Fibroblast of skin of scalp (primary cell): ENCODE data around the gene BEGAIN.
A peak's percentile ranks its signal among the peaks of the same experiment; 100 is the strongest.

Source experiments
- DNase-seq: peaks from one replicate; pipeline ENCODE4 v3.0.0-alpha.2; 2013

The BEGAIN gene

DNA sequence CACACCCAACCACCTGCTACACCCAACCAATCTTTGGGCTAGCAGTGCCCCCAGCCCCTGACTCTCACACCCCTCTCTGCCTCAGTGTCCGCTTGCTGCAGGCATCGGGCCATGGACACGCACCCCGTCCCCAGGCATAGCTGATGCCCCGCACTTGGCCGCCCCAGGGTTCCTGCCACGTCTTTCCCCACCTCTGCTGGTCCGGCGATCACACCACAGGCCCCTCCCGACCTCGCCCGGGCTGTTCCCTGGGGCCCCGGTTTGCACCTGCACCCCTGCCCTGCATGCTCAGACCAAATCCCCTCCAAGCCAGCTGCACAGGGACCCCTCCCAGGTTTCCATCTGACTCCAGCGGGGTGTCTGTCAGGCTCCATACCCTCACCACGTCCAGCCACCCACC is 38.3 kb downstream of the BEGAIN start:
- DNase-seq: no peak

DNA sequence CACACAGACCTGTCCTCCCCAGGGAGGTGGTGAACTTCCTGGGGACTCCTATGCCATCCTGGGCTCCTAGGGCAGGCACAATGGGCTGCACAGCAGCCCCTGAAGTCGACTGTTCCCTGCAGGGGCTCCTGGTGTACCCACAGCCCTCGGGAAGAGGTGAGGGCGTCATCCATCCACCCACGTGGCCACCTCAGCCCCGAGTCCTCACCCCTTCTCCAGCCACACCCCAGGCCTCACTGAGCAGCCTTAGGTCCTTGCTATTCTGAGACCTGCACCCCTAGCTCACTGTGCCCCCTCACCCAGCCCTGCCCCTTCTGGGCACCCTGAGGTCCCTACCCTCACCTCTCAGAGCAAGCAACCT is 38.9 kb downstream of the BEGAIN start:
- DNase-seq: no peak

DNA sequence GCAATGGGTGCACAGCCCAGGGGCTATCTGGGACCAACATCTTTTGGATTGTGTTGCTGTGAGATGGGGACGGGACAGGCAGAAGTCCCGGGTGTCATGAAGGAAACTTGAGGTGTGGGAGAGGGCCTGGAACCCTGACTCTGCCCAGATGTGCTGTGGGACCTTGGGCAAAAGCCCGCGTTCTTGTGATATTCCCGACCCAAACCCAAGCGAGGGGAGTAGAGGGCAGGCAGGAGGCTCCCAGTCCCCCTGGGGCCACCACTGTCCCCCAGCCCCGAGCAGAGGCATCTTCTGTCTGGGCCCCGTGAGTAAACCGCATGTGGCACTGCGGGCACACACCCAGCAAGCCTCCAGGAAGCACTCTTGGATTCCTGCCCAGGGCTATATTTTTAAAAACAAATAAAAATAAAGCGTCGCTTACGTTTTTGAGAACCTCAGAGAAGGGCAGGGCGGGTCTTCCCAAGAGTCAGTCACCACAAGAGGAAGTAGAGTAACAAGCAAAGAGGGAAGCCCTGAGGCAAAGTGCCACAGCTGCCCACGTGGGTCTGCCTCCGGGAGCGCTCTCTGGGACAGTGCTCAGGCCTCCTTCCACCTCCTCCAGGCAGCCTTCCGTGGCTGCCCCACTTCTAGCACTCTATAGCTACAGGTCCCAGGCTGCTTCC is 39.5 kb downstream of the BEGAIN start:
- peak; percentile 54 for DNase-seq

DNA sequence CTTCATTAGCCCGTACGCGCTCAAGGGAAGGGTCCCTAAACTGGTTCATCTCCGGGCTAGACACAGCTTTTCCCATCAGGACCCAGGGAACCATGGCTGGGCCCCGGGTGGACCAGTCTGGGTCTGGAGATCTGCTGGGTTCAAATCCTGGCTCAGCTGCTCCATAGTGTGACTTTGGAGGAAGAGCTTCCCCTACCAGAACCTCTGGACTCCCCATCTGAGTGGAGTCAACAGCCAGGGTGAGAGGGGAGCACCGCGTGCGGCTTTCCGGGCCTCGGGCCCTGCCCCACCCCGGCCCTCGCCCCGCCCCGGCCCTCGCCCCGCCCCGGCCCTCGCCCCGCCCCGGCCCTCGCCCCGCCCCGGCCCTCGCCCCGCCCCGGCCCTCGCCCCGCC is 41.2 kb downstream of the BEGAIN start:
- peak; percentile 13 for DNase-seq

DNA sequence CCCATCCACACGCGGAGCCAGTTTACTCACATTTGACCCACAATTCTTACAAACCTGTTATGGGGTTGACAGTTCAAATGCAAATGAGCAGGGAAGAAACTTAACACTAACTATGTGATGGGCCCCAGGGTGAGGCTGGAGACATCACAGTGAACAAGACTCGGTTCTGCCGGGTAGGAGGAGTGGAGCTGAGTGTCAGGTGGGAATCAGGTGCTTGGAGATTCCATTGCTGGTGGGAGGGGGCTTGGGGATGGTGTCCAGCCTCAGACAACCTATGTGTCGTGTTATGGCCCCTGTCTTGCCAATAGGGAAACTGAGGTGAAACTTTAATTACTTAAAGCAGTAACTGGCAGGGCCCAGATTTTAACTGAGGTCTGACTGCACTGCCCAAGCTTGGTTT is 41.9 kb downstream of the BEGAIN start:
- no peak for DNase-seq

DNA sequence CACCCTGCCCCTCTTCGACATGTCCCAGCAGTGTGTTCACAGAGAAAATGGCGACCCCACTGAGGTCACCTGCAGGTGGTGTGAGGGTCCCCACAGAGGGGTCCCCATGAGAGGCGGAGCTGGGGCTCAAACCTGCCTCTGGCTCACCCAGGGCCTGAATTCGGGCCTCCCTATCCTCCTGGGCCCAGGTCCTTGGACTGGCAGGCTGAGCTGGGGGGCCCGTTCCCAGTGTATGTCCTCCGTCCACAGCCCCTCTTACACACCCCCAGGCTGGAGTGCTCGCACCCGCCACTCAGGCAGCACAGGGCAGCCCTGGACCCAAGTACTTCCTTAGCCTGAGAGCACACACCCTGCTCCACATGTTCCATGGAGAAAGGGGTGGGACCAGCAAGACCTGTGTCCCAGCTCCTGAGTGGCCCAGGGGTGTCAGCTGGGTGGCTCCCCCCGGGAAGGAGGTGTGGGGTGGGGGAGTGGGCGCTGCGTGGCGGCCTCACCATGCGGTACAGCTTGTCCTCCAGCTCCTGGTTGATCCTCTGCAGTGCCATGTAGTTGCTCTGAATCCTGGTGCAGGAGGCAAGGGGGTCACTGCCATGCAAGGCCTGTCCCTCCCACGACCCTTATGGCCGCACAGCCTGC is 42.6 kb downstream of the BEGAIN start:
- no peak for DNase-seq

DNA sequence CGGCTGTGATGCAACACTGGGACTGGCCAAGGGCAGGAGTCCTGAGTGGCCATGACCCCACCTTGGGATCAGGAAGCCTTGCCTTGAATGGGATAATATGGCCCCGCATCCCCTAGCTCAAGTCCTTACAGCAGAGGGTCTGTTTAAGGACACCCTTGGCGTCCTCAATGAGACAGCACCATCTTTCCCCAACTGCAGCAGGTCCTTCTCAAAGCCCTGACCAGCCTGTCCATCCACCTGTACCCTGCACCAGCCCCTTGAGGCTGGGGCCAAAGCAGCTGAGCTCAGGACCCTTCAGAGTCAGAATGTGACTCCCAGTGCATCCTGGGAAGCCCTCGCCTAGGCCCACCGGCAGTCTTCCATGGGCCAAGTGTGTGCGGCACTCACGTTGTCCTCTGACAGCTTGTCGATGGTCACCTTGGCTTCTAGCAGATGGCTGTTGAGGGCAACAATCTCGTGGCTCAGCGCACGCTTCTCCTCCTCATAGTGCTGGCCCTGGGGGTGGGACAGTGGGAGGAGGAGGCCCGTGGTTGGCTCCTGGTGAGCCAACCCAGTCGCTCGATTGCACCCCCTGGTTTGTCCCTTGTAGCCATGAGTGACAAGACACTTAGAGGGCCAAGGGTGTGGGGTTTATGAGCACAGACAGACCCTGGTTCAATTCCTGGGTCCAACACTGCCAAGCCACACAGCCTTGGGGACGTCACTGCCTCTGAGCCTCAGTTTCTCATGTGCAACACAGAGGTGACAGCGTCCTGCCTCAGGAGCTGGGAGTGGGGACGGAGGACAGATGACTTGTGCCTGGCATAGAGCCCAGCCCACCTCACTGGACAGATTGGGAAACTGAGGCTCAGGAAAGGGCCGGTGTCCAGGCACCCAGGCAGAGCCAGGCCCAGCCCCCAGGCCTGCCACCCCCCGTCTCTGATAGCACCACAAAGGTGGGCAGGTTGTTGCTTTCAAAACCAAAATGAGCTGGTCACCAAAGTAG is 43.5 kb downstream of the BEGAIN start:
- no peak for DNase-seq

DNA sequence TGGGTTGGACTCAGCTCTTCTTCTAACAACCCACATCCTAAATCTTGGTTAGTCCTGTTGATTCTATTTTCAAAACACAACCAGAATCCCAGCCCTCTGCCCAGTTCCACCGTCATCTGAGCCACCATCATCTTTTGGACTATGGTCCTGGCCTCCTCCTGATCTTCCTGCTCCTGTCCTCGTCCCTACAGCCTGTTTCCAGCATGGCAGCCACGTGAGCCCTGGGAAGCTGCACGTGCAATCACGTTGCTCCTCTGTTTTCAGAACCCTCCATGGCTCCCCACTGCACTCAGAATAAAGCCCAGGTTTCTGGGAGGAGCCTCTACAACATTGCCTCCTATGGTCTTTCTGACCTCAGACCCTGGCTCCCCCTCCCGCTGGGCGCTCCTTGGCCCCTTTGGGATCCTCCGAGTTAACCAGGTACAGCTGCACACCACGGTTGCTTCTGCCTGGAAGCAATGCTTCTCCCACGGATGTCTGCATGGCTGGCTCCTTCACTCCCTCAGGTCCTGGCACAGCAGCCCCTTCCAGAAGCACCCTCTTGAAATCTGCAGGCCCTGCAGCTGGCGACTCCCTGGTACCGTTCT is 44.5 kb downstream of the BEGAIN start:
- no peak for DNase-seq

DNA sequence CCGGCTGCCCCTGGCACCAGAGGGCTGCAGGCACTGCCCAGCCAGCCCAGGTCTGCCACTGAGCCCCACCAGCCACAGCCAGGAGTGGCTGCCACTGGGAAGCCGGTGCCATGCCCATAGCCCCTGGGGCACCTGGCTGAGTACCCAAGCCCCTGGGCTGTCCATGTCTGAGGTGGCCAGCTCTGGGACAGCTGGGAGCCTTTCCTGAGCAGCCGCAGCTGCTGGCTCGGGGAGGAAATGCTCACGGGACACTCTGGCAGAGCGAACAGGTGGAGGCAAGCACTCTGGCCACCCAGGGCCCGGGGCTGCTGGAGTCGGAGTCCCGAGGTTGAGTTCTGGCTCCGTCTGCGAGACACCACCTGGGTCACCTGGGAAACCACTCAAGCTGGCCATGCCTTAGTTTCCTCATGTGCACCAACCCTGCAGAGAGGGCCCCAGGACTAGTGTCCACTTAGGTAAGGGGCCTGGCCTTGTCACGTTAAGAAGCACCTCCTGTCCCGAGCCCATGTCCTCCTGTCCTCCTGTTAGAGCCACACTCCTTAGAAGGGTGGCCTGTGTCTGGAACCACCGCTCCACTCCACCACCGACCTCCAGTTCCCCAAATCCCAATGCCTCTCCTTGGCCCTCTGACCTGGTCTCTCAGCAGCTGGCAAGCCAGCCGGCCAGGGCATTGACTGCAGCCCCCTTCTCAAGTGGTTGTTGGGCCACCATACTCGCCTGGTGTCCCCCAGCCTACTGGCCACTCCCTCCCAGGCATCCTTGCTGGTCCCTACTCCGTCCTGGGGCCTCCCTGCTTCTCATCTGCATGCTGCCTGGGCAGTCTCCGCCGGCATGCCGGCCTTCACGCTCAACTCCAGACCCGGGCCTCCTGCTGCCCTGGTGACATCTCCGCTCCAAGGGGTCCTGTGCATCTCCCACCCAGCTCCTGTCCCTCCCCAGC is 45.3 kb downstream of the BEGAIN start:
- DNase-seq: no peak

DNA sequence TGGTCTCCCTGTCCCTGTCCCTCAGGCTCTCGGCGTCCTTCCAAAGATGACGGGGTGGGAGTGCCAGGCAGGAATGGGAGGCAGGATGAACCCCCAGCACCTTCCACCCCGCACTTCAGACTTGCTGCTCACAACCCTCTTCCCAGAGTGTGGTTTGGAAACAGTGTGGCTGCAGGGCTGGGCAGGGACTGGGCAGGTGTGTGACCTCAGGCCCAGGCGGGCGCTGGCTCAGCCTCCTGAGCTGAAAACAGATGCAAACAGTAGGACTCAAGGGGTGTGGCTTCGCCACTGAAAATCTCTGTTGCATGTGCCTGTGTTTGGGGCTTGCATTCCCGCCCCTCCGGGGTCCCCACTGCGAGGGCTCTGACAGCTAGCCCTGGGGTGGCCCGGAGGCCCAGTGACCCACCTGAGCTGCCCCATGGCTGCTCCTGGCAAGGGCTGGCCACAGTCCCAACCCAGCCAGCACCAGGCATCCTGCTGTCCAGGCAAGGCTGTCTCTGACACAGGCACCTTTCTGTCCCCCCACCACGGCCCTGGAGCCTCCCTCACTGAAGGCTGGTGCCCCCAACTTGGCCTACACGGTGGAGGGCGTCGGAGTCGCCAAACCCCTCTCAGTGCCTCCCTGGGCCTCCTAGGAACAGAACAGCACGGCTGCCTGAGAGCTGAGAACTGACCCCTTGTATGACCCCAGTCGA is 46.1 kb downstream of the BEGAIN start:
- no peak for DNase-seq

DNA sequence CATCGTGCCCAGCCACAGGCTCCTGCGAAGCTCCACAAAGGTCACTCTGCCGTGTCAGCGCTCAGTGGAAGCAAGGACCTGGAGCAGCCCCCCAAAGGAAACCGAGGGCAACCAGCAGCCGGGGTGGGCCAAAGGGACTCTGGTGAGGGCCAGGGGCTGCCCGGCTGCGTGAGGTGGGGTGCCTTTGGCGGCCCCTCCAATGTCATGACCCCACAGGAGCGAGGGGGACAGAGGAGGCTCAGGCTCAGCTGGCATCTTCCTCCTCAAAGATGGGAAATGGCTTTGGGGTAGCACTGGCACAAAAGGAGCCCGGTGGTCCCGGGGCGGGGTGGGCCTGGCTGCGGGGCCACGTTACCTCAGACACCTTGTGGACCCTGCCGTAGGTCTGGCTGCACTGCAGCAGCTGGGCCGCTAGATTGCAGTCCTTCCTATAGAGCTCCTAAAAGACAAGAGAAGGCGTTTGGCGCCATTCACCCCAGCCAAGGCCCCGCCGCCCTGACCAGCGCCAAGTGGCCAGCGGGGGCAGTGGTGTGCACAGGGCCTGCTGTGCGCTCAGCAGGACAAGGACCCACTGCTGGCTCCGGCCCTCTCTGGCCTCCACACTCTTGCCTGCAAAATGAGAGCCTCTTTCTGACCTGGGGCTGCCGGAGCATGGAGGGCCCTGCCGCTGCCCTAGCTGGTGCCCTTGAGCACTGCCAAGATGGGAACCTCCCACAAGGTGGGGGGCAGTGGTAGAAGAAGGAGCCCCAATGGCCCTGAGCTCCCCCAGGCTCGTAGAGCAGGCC is 46.9 kb downstream of the BEGAIN start:
- DNase-seq: no peak

DNA sequence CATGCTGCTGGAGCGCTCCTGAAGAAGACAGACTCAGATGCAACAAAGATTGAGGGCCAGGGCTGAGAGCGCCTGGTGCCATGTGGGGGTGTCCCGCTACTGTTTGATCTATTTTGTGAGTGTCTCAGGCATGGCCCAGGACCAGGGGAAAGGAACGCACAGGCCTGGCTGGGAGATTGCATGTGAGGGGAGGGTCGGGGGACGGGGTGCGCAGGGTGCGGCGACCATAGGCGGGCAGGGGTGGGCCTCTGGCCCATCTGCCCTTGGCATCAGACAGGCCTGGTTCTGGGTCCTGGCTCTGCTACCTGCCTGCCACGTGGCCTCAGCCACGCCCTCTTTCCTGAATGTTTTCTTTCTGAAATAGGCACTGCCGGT is 47.5 kb downstream of the BEGAIN start:
- no peak for DNase-seq

DNA sequence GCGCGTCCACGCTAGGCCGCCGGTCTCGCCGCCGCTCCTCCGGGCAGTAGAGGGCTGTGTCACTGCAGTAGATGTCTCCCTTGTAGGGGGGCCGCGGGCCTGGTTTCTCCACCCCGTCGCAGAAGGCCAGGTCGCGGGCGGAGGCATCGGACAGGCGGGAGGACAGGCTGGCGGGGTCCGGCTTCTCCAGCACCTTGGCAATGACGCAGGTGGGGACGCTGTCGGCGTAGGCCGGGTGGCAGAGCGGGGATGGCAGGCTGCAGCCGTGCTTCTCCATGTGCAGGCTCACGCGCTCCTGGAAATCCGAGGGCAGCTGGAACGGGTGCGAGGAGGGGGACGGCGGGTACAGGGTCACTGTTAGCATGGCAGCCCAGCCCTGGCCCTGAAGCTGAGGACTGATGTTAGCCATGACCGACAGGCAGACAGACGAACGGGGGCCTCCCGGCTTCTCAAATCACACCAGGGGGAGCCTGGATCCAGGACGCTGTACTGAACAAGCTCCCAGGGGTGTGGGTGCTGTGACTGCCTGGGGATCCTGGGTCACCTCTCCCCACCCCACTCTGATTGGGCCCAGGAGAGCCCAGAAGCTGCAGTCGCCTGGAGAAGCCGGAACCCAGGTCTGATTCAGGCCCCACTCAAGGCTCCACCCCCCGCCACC is 48.1 kb downstream of the BEGAIN start:
- no peak for DNase-seq

DNA sequence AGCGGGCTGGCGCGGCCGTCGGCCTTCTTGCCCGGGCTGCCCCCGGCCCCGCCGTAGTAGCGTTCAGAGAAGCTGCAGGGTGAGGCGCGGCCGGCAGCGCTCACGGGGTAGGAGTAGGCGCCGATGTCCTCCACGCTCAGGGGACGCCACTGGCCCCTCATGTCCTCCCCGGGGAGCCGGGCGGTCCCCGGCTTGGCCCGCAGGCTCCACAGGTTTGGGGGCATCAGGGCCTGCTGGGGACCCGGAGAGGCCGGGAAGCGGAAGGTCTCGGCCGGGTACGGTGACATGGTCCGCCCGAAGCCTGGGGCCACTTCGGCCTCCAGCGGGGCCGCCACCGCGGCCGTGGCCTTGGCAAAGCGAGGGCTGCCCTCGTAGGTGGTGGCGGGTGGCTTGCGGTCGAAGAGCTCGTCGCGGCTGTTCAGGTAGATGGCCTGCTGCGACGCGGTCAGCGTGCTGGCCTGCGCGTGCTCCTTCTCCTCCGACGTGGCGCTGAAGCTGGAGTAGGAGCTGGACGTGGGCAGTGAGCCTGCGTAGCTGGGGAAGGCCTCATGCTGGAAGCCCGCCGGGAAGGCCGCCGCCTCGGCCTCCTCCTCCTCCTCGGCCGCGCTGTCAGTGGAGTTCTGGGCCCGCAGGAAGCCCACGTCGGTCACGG is 48.7 kb downstream of the BEGAIN start:
- no peak for DNase-seq

DNA sequence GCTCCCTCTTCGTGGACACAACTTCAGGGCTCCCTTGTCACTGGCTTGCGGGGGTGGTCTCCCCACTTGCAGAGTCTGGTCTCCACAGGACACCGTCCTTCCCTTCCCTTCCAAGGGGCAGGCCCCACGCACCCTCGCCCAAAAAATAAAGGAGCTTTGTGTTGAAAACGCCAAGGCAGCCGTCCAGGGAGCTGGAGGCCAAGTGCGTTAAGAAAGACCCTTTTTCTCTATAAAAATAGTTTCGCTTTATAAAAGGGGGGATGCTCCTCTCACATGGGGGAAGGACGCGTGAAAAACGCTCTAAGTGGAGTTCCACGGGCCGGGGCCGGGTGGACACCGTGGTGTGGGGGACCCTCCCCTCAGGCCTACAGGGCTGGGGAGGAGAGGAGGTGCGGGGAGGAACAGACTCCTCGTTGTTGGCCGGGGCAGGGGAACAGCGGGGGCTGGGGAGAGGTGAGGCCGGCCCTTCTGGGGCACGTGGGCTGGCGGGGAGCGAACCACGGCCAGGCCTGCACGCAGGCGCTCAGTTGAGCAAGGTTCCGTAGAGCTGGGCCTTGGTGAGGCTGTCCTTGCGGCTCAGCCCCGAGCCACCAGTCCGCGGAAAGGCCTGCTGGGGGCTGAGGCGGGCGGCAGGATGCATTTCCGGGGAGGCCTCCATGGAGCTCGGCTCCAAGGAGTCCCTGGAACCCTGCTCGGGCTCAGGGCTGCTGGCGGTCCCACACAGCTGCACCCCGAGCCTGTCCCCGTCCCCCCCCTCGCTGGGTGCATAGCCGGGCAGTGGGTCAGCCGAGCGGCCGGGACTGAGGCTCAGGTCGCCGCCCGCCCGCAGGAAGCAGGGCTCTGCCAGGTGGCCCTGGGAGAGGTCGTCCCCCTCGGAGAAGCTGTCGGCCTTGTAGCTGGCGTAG is 49.5 kb downstream of the BEGAIN start:
- no peak for DNase-seq

DNA sequence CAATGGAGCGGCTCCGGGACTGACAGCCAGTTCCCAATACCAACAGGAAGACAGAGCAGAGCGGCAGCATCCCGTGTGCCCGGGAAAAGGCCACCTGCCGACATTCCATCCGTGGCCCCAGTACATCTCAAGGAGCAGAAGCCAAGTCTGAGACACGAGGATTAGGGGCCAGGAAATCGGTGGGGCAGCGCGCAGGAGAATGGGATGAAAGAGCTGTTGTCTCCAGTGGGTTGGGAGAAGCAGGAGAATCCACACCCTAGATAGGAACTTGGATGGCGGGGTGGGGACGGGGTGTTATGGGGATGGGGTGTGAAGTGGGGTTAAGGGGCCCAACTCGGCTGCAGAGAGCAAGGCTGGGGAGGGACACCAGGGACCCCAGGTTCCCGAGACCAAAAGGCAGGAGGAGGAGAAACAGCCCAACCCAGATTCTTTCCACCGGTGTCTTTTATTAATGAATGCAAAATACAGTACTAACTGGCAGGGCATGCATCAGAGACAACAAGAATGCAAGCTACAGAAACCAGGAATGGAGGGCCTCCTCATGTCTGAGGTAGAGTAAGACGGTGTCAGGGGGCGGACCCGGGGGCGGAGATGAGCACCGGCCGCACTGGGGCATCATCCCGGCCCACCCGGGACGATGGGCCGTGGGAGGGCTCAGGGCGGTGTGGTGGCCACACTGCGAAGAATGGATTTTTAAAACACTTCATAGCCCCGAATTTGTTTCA is 50.3 kb downstream of the BEGAIN start:
- DNase-seq: no peak

DNA sequence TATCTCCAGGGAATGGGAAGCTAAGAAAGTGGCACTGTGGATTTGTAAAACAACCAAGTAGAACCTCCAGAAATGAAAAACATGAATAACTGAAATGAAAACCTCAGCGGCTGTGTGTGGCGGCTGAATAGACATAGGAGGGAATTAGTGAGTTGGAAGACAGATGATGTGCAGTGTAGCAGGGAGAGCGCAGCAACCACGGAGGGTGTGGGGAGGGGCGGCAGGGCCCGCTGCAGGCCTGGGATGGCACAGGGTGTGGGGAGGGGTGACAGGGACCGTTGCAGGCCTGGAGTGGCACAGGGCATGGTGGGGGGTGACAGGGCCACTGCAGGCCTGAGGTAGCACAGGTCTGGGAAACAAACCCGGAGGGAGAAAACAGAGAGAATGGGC is 51.1 kb downstream of the BEGAIN start:
- DNase-seq: no peak
